IMR-90 (cell line): ENCODE data around the gene RALGAPB. TPM values are rescaled to one million over a fixed set of nuclear protein-coding genes. Genes with fewer than 3 reads are reported as not detected.

Experiments
- POLR2A ChIP-seq: IDR thresholded peaks from 2 replicates; pipeline ENCODE4 v1.6.1; 2012; ENCODE audit warnings: mild to moderate bottlenecking, low read depth, low read length
- polyA plus RNA-seq, 3 experiments: library from polyadenylated mRNA; depleted of rRNA; stranded (reverse); fragments of >200 nt; gene quantifications; 2 replicates each; pipeline ENCODE4 v1.2.3, GENCODE V29; 2012; ENCODE audit warnings: low replicate concordance in 1 of 3
- total RNA-seq: library from RNA; depleted of rRNA; stranded (reverse); fragments of >200 nt; gene quantifications from 2 replicates; pipeline ENCODE4 v1.2.3, GENCODE V29; 2012
- TF ChIP-seq, protein P1 (sequence below): conservative IDR thresholded peaks from 2 replicates; pipeline ENCODE4 v1.5.1; 2012; ENCODE audit warnings: mild to moderate bottlenecking, low read depth, low read length, improper control_type of control experiment

Gene RALGAPB
- total and polyA plus RNA-seq, 2 of the 4 experiments (the other 2 are of a cell fraction) = 12.7 to 30.3 TPM

DNA sequence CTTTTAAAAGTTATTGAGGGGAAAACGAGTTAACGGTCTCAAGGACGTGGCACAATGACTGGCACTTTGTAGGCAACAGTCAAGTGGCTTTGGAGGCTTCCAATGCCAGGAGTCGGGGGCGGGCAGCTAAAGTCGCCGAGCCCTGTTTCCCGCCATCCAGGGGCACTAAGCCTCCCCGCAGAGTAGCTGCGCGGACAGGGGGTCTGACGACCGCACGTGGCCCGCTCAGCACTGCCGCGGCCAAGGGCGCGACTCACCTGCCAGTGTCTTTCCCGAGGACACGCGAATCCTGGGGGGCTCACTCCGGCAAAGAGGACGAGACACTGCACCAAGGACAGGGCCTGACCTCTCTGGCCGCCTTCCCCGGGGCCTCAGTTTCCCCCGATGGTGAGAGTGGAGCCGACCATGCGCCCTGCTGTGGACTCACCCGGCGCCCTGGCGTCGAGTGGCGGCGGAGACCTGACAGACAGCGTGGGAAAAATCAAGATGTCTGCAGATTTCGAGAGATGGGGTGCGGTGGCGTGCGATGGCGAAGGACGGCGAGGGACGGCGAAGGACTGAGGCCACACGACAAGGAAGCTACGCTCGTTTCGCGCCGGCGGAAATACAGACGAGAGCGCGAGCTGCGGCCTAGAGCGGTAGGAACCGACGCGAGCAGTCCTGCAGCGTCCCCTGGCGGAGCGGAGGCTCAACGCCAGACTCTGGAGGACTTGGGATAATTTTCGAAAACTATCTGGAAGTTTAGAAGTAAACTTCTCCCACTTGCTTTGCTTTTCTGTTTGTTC, 37.7 kb upstream of the RALGAPB start, which contains the start of gene SNHG17 (continued):
- TF ChIP-seq, protein P1, sequence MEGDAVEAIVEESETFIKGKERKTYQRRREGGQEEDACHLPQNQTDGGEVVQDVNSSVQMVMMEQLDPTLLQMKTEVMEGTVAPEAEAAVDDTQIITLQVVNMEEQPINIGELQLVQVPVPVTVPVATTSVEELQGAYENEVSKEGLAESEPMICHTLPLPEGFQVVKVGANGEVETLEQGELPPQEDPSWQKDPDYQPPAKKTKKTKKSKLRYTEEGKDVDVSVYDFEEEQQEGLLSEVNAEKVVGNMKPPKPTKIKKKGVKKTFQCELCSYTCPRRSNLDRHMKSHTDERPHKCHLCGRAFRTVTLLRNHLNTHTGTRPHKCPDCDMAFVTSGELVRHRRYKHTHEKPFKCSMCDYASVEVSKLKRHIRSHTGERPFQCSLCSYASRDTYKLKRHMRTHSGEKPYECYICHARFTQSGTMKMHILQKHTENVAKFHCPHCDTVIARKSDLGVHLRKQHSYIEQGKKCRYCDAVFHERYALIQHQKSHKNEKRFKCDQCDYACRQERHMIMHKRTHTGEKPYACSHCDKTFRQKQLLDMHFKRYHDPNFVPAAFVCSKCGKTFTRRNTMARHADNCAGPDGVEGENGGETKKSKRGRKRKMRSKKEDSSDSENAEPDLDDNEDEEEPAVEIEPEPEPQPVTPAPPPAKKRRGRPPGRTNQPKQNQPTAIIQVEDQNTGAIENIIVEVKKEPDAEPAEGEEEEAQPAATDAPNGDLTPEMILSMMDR = peak; percentile 99
- peak; percentile 96 for TF ChIP-seq POLR2A
